DND-41 (cell line): ENCODE data around the gene IQGAP2.

Source experiments
- EZH2 ChIP-seq: IDR thresholded peaks from 3 replicates; pipeline ENCODE4 v1.6.1; 2012; ENCODE audit warnings: borderline replicate concordance, low read depth, mild to moderate bottlenecking, moderate library complexity, low read length, inconsistent platforms; ENCODE audit not compliant: severe bottlenecking
- TF ChIP-seq, protein P1 (sequence below): IDR thresholded peaks from 2 replicates; pipeline ENCODE4 v1.5.1; 2012; ENCODE audit warnings: borderline replicate concordance, low read length, moderate library complexity, mild to moderate bottlenecking; ENCODE audit not compliant: poor library complexity, severe bottlenecking; ENCODE audit errors: extremely low read depth

DNA sequence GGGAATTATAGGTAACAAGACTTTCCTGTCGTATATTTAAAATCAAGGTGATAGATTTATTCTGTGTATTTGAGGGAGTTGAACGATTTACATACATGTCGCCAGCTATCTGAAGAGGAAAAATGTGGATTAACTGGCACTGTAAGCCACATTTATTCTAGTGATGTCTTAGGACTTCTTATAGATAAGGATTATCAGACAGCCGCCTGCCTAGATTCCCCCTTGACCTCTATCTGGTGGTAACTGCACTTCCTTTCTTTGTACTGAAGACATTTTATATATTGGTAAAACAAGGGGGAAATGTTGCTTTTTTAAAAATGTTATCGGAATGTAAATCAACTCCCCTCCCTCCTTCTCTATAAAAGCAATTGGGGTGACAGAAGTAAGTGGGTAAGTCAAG lies 259.4 kb downstream of the IQGAP2 start:
- TF ChIP-seq, protein P1, sequence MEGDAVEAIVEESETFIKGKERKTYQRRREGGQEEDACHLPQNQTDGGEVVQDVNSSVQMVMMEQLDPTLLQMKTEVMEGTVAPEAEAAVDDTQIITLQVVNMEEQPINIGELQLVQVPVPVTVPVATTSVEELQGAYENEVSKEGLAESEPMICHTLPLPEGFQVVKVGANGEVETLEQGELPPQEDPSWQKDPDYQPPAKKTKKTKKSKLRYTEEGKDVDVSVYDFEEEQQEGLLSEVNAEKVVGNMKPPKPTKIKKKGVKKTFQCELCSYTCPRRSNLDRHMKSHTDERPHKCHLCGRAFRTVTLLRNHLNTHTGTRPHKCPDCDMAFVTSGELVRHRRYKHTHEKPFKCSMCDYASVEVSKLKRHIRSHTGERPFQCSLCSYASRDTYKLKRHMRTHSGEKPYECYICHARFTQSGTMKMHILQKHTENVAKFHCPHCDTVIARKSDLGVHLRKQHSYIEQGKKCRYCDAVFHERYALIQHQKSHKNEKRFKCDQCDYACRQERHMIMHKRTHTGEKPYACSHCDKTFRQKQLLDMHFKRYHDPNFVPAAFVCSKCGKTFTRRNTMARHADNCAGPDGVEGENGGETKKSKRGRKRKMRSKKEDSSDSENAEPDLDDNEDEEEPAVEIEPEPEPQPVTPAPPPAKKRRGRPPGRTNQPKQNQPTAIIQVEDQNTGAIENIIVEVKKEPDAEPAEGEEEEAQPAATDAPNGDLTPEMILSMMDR = no peak
- TF ChIP-seq EZH2 = no peak
